ENCODE results near the gene FUBP3. TPM values are rescaled to one million over a fixed set of nuclear protein-coding genes. Genes with fewer than 3 reads are reported as not detected.

The FUBP3 gene
- total and polyA plus RNA-seq, 2 experiments from 2014 or later = 42.5 to 74.8 TPM

DNA sequence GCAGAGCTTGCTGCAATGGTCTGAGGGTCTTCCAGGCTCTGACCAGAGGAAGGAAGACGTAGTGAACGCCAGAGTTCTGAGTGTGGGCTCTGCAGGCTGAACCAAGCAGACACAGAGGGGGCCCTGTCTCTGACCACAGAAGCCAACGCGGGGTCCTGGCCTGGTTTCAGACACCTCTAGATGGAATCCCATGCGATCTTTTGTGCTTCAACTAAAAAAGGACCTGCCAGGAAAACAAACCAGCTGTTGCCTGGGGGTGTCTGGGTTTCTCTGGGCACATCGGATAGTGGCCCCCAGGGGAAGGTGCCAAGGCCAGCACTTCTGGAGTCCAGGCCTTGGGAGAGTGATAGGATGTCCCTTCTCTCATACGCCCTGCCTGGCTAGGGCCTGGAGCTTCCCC is 97.9 kb downstream of the FUBP3 start:
- Histone ChIP-seq H3F3A (replicated peaks; ENCODE audit: low read depth) (no peaks in the 10 kb centered on the region), H3K4me2 (no peak overlapping the region), H3K79me2 (replicated peaks; ENCODE audit: insufficient read depth) (no peaks in the 10 kb centered on the region), H4K20me1 (replicated peaks; ENCODE audit: insufficient read depth) (no peaks in the 10 kb centered on the region), H2AFZ (no peak overlapping the region), H3K27ac (ENCODE audit: low read depth) (no peak overlapping the region), H3K36me3 (ENCODE audit: insufficient read depth) (no peaks in the 10 kb centered on the region), H3K4me1 (ENCODE audit: insufficient read depth) (peaks cover 3% of the 10 kb centered on the region; the same call in 1 of the 2 replicates), H3K4me3 (no peak overlapping the region), H3K9me2 (ENCODE audit: insufficient read depth) (no peaks in the 10 kb centered on the region), H3K27me3 (ENCODE audit: insufficient read depth) (peaks cover 43% of the 10 kb centered on the region)
- Mint-ChIP-seq H3K27ac (no peak overlapping the region), H3K36me3 (ENCODE audit: low read depth) (no peaks in the 10 kb centered on the region), H3K27me3 (ENCODE audit: insufficient read depth, low read depth, poor library complexity) (peaks cover 37% of the 10 kb centered on the region), H3K4me3 (no peak overlapping the region), H3K4me1 (no peaks in the 10 kb centered on the region), H3K9me3 (no peaks in the 10 kb centered on the region)
- DNase-seq (ENCODE audit: low spot score) = no peak
- TF ChIP-seq JUNB (IDR thresholded peaks at IDR 0.05; ENCODE audit: unreplicated experiment) (no peak), STAT1 (IDR thresholded peaks at IDR 0.05; ENCODE audit: unreplicated experiment) (no peak), EZH2phosphoT487 (IDR thresholded peaks at IDR 0.05; ENCODE audit: unreplicated experiment) (no peak), EZH2 (IDR thresholded peaks at IDR 0.05; ENCODE audit: low read depth, unreplicated experiment) (no peak), ZNF114 (CRISPR knock-in tag; IDR thresholded peaks at IDR 0.05) (no peak), NANOG (IDR thresholded peaks at IDR 0.05; ENCODE audit: borderline replicate concordance) (no peak), POLR2AphosphoS5 (IDR thresholded peaks at IDR 0.05; ENCODE audit: low read depth) (no peak), CREB1 (CRISPR knock-in tag; IDR thresholded peaks at IDR 0.05; ENCODE audit: low read depth) (no peak), ZNF331 (CRISPR knock-in tag; IDR thresholded peaks at IDR 0.05; ENCODE audit: low read depth) (no peak)
- TF ChIP-seq, protein P1, sequence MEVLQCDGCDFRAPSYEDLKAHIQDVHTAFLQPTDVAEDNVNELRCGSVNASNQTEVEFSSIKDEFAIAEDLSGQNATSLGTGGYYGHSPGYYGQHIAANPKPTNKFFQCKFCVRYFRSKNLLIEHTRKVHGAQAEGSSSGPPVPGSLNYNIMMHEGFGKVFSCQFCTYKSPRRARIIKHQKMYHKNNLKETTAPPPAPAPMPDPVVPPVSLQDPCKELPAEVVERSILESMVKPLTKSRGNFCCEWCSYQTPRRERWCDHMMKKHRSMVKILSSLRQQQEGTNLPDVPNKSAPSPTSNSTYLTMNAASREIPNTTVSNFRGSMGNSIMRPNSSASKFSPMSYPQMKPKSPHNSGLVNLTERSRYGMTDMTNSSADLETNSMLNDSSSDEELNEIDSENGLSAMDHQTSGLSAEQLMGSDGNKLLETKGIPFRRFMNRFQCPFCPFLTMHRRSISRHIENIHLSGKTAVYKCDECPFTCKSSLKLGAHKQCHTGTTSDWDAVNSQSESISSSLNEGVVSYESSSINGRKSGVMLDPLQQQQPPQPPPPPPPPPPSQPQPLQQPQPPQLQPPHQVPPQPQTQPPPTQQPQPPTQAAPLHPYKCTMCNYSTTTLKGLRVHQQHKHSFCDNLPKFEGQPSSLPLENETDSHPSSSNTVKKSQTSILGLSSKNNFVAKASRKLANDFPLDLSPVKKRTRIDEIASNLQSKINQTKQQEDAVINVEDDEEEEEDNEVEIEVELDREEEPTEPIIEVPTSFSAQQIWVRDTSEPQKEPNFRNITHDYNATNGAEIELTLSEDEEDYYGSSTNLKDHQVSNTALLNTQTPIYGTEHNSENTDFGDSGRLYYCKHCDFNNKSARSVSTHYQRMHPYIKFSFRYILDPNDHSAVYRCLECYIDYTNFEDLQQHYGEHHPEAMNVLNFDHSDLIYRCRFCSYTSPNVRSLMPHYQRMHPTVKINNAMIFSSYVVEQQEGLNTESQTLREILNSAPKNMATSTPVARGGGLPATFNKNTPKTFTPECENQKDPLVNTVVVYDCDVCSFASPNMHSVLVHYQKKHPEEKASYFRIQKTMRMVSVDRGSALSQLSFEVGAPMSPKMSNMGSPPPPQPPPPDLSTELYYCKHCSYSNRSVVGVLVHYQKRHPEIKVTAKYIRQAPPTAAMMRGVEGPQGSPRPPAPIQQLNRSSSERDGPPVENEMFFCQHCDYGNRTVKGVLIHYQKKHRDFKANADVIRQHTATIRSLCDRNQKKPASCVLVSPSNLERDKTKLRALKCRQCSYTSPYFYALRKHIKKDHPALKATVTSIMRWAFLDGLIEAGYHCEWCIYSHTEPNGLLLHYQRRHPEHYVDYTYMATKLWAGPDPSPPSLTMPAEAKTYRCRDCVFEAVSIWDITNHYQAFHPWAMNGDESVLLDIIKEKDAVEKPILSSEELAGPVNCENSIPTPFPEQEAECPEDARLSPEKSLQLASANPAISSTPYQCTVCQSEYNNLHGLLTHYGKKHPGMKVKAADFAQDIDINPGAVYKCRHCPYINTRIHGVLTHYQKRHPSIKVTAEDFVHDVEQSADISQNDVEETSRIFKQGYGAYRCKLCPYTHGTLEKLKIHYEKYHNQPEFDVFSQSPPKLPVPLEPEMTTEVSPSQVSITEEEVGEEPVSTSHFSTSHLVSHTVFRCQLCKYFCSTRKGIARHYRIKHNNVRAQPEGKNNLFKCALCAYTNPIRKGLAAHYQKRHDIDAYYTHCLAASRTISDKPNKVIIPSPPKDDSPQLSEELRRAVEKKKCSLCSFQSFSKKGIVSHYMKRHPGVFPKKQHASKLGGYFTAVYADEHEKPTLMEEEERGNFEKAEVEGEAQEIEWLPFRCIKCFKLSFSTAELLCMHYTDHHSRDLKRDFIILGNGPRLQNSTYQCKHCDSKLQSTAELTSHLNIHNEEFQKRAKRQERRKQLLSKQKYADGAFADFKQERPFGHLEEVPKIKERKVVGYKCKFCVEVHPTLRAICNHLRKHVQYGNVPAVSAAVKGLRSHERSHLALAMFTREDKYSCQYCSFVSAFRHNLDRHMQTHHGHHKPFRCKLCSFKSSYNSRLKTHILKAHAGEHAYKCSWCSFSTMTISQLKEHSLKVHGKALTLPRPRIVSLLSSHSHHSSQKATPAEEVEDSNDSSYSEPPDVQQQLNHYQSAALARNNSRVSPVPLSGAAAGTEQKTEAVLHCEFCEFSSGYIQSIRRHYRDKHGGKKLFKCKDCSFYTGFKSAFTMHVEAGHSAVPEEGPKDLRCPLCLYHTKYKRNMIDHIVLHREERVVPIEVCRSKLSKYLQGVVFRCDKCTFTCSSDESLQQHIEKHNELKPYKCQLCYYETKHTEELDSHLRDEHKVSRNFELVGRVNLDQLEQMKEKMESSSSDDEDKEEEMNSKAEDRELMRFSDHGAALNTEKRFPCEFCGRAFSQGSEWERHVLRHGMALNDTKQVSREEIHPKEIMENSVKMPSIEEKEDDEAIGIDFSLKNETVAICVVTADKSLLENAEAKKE (CRISPR knock-in tag; IDR thresholded peaks at IDR 0.05) = no peak
- TF ChIP-seq, protein P2, sequence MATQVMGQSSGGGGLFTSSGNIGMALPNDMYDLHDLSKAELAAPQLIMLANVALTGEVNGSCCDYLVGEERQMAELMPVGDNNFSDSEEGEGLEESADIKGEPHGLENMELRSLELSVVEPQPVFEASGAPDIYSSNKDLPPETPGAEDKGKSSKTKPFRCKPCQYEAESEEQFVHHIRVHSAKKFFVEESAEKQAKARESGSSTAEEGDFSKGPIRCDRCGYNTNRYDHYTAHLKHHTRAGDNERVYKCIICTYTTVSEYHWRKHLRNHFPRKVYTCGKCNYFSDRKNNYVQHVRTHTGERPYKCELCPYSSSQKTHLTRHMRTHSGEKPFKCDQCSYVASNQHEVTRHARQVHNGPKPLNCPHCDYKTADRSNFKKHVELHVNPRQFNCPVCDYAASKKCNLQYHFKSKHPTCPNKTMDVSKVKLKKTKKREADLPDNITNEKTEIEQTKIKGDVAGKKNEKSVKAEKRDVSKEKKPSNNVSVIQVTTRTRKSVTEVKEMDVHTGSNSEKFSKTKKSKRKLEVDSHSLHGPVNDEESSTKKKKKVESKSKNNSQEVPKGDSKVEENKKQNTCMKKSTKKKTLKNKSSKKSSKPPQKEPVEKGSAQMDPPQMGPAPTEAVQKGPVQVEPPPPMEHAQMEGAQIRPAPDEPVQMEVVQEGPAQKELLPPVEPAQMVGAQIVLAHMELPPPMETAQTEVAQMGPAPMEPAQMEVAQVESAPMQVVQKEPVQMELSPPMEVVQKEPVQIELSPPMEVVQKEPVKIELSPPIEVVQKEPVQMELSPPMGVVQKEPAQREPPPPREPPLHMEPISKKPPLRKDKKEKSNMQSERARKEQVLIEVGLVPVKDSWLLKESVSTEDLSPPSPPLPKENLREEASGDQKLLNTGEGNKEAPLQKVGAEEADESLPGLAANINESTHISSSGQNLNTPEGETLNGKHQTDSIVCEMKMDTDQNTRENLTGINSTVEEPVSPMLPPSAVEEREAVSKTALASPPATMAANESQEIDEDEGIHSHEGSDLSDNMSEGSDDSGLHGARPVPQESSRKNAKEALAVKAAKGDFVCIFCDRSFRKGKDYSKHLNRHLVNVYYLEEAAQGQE (IDR thresholded peaks at IDR 0.05; ENCODE audit: unreplicated experiment) = no peak
- TF ChIP-seq, protein P3, sequence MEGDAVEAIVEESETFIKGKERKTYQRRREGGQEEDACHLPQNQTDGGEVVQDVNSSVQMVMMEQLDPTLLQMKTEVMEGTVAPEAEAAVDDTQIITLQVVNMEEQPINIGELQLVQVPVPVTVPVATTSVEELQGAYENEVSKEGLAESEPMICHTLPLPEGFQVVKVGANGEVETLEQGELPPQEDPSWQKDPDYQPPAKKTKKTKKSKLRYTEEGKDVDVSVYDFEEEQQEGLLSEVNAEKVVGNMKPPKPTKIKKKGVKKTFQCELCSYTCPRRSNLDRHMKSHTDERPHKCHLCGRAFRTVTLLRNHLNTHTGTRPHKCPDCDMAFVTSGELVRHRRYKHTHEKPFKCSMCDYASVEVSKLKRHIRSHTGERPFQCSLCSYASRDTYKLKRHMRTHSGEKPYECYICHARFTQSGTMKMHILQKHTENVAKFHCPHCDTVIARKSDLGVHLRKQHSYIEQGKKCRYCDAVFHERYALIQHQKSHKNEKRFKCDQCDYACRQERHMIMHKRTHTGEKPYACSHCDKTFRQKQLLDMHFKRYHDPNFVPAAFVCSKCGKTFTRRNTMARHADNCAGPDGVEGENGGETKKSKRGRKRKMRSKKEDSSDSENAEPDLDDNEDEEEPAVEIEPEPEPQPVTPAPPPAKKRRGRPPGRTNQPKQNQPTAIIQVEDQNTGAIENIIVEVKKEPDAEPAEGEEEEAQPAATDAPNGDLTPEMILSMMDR (conservative IDR thresholded peaks at IDR 0.05; ENCODE audit: low read depth in 2 of 2) = no peak
- TF ChIP-seq, protein P4, sequence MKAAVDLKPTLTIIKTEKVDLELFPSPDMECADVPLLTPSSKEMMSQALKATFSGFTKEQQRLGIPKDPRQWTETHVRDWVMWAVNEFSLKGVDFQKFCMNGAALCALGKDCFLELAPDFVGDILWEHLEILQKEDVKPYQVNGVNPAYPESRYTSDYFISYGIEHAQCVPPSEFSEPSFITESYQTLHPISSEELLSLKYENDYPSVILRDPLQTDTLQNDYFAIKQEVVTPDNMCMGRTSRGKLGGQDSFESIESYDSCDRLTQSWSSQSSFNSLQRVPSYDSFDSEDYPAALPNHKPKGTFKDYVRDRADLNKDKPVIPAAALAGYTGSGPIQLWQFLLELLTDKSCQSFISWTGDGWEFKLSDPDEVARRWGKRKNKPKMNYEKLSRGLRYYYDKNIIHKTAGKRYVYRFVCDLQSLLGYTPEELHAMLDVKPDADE (IDR thresholded peaks at IDR 0.05) = no peak
- no peak for ATAC-seq
